IMR-90 (cell line): ENCODE measurements around the gene DDI2. TPM values are rescaled to one million over a fixed set of nuclear protein-coding genes. Genes with fewer than 3 reads are reported as not detected.

Experiments
- ATAC-seq: fragments of 200-7000 bp; cut with Tn5 transposase; 2 replicates; pipeline ENCODE4 v1.9.1; 2020; ENCODE audit warnings: low read depth, mild to moderate bottlenecking, moderate library complexity
- BruUV-seq: library from RNA; stranded (reverse); fragments of 400-500 nt; replicated peaks from 2 replicates; lab custom pipeline; 2021; lab: Mats Ljungman, UMichigan
- CTCF ChIA-PET: fragments of 300-600 bp; formaldehyde crosslinking; extraction: SDS; loops from one replicate; lab custom pipeline; 2021; ENCODE audit warnings: antibody characterized with exemption; lab: Yijun Ruan, JAX
- POLR2A ChIA-PET: fragments of 300-600 bp; sonication (Branson Sonifier 250); formaldehyde crosslinking; loops from one replicate; lab custom pipeline; 2022; ENCODE audit warnings: antibody characterized with exemption; ENCODE audit not compliant: unreplicated experiment; lab: Charles Lee
- DNase-seq: peaks from one replicate; pipeline ENCODE4 v3.0.0; 2013
- H2AFZ ChIP-seq: replicated peaks from 2 replicates; pipeline ENCODE3; 2013; ENCODE audit warnings: low read length, mild to moderate bottlenecking; ENCODE audit not compliant: poor library complexity
- H2AK5ac ChIP-seq: 2 replicates; pipeline ENCODE4 v1.6.1; 2013; ENCODE audit warnings: low read depth, low read length, inconsistent platforms
- H2AK9ac ChIP-seq: replicated peaks from 2 replicates; pipeline ENCODE3; 2013; ENCODE audit warnings: mild to moderate bottlenecking, low read depth, low read length, moderate library complexity; ENCODE audit not compliant: poor library complexity
- H2BK120ac ChIP-seq: 2 replicates; pipeline ENCODE4 v1.6.1; 2013; ENCODE audit warnings: low read depth, low read length, inconsistent platforms
- H2BK15ac ChIP-seq: 3 replicates; pipeline ENCODE4 v1.6.1; 2013; ENCODE audit warnings: low read depth, low read length, inconsistent platforms
- H2BK20ac ChIP-seq: 2 replicates; pipeline ENCODE4 v1.6.1; 2013; ENCODE audit warnings: low read depth, mild to moderate bottlenecking, inconsistent platforms, low read length, moderate library complexity
- H2BK5ac ChIP-seq: 2 replicates; pipeline ENCODE4 v1.6.1; 2013; ENCODE audit warnings: mild to moderate bottlenecking, low read depth, low read length, inconsistent platforms; ENCODE audit not compliant: poor library complexity, severe bottlenecking
- H3K14ac ChIP-seq: replicated peaks from 2 replicates; pipeline ENCODE4 v1.6.1; 2013; ENCODE audit warnings: low read depth, low read length, inconsistent platforms
- H3K18ac ChIP-seq: 2 replicates; pipeline ENCODE4 v1.6.1; 2013; ENCODE audit warnings: low read depth, low read length, control low read depth
- H3K23ac ChIP-seq: 2 replicates; pipeline ENCODE4 v1.6.1; 2013; ENCODE audit warnings: low read depth, low read length, inconsistent platforms
- H3K27ac ChIP-seq: 2 replicates; pipeline ENCODE4 v1.5.1; 2013; ENCODE audit warnings: mild to moderate bottlenecking, control low read depth, low read length; ENCODE audit not compliant: insufficient read depth
- H3K27me3 ChIP-seq: 2 replicates; pipeline ENCODE4 v1.6.1; 2013; ENCODE audit warnings: low read length; ENCODE audit not compliant: control insufficient read depth, insufficient read depth
- H3K36me3 ChIP-seq: 2 replicates; pipeline ENCODE4 v1.6.1; 2013; ENCODE audit warnings: low read length, mixed read lengths; ENCODE audit not compliant: control insufficient read depth, insufficient read depth
- H3K4ac ChIP-seq: 2 replicates; pipeline ENCODE4 v1.6.1; 2013; ENCODE audit warnings: low read depth, low read length, inconsistent platforms
- H3K4me1 ChIP-seq: 2 replicates; pipeline ENCODE4 v1.6.1; 2013; ENCODE audit warnings: low read length, mixed read lengths; ENCODE audit not compliant: control insufficient read depth, insufficient read depth
- H3K4me2 ChIP-seq: 2 replicates; pipeline ENCODE4 v1.6.1; 2013; ENCODE audit warnings: low read depth, mild to moderate bottlenecking, control low read depth, low read length, moderate library complexity
- H3K4me3 ChIP-seq: 2 replicates; pipeline ENCODE4 v1.5.1; 2013; ENCODE audit warnings: low read depth, mild to moderate bottlenecking, control low read depth, low read length, moderate library complexity; ENCODE audit not compliant: insufficient read depth
- H3K56ac ChIP-seq: 2 replicates; pipeline ENCODE4 v1.6.1; 2013; ENCODE audit warnings: low read length, inconsistent platforms; ENCODE audit not compliant: insufficient read depth; ENCODE audit errors: extremely low read depth
- H3K79me1 ChIP-seq, 2 experiments: 2 replicates each; pipeline ENCODE4 v1.6.1; 2013; ENCODE audit warnings: low read length in 2 of 2, inconsistent platforms in 1 of 2, low read depth in 1 of 2
- H3K9ac ChIP-seq: 2 replicates; pipeline ENCODE4 v1.6.1; 2013; ENCODE audit warnings: low read depth, low read length, control low read depth
- H3K9me1 ChIP-seq: 2 replicates; pipeline ENCODE4 v1.6.1; 2013; ENCODE audit warnings: low read length, inconsistent platforms; ENCODE audit not compliant: insufficient read depth
- H3K9me3 ChIP-seq: 2 replicates; pipeline ENCODE4 v1.6.1; 2013; ENCODE audit warnings: low read length; ENCODE audit not compliant: control insufficient read depth, insufficient read depth
- H4K20me1 ChIP-seq: 2 replicates; pipeline ENCODE4 v1.6.1; 2013; ENCODE audit warnings: low read length, inconsistent platforms; ENCODE audit not compliant: insufficient read depth
- H4K5ac ChIP-seq: 2 replicates; pipeline ENCODE4 v1.6.1; 2013; ENCODE audit warnings: mild to moderate bottlenecking, low read depth, low read length, control low read depth
- H4K8ac ChIP-seq, 2 experiments: 2 replicates each; pipeline ENCODE4 v1.6.1; 2013; ENCODE audit warnings: low read depth in 2 of 2, low read length in 2 of 2, control low read depth in 1 of 2, inconsistent platforms in 1 of 2
- H4K91ac ChIP-seq: 2 replicates; pipeline ENCODE4 v1.6.1; 2013; ENCODE audit warnings: low read depth, low read length, inconsistent platforms; ENCODE audit not compliant: insufficient read depth
- BHLHE40 ChIP-seq: fragments of 150-350 bp; IDR thresholded peaks from 2 replicates; pipeline ENCODE4 v1.6.1; 2016; ENCODE audit warnings: mild to moderate bottlenecking, low read depth, low read length
- MAZ ChIP-seq: IDR thresholded peaks from 2 replicates; pipeline ENCODE4 v1.6.1; 2012; ENCODE audit warnings: low read depth, mild to moderate bottlenecking, low read length, improper control_type of control experiment, moderate library complexity, borderline replicate concordance
- NFE2L2 ChIP-seq: fragments of 150-350 bp; IDR thresholded peaks from 2 replicates; pipeline ENCODE4 v1.6.1; 2016; ENCODE audit warnings: low read depth, mild to moderate bottlenecking, low read length
- RCOR1 ChIP-seq: IDR thresholded peaks from 2 replicates; pipeline ENCODE4 v1.6.1; 2012; ENCODE audit warnings: mild to moderate bottlenecking, low read length, improper control_type of control experiment; ENCODE audit not compliant: insufficient replicate concordance
- SMC3 ChIP-seq: fragments of 150-350 bp; IDR thresholded peaks from 2 replicates; pipeline ENCODE4 v1.6.1; 2016; ENCODE audit warnings: low read depth, mild to moderate bottlenecking, antibody characterized with exemption, low read length, moderate library complexity
- USF2 ChIP-seq: fragments of 150-350 bp; IDR thresholded peaks from 2 replicates; pipeline ENCODE4 v1.6.1; 2017; ENCODE audit warnings: mild to moderate bottlenecking, antibody characterized with exemption, low read length, low read depth
- WGBS, 2 experiments: methylation state at CpG; one replicate each; pipeline versions ENCODE4 v1.1.5 to v1.1.7; 2013; ENCODE audit warnings: missing lambda C conversion rate in 2 of 2; ENCODE audit not compliant: insufficient read length in 1 of 2; ENCODE audit errors: extremely low coverage in 2 of 2; 5-methylcytosine and 5-hydroxymethylcytosine counted together
- dilution Hi-C: fragments of 300-500 bp; cut with HindIII; formaldehyde crosslinking; loops from one replicate; pipeline ENCODE4 v1.14.3; 2018; ENCODE audit warnings: low sequenced_read_pairs; ENCODE audit not compliant: unreplicated experiment
- in situ Hi-C: fragments of 300-500 bp; cut with MboI; formaldehyde crosslinking; loops from 3 replicates; pipeline ENCODE4 v1.14.3; 2019; ENCODE audit warnings: low sequenced_read_pairs, inconsistent platforms, mixed read lengths
- intact Hi-C: fragments of 100-400 bp; cut with micrococcal nuclease; formaldehyde crosslinking; loops from 2 replicates; pipeline ENCODE4 v1.10.0; 2022
- polyA plus RNA-seq, 3 experiments: library from polyadenylated mRNA; depleted of rRNA; stranded (reverse); fragments of >200 nt; gene quantifications; 2 replicates each; pipeline ENCODE4 v1.2.3, GENCODE V29; 2012; ENCODE audit warnings: low replicate concordance in 1 of 3
- total RNA-seq: library from RNA; depleted of rRNA; stranded (reverse); fragments of >200 nt; gene quantifications from 2 replicates; pipeline ENCODE4 v1.2.3, GENCODE V29; 2012

Gene DDI2
- total and polyA plus RNA-seq, 2 of the 4 experiments (the other 2 are of a cell fraction), result 6.0 to 13.4 TPM

- DNase-seq, result no peak
- Histone ChIP-seq H2AK5ac (peak overlapping the region; percentile 68), H3K36me3 (peaks cover 3% of the 10 kb centered on the region; the same call in 1 of the 2 replicates), H3K18ac (peak overlapping the region; percentile 28), H3K4me2 (peak overlapping the region; percentile 100), H3K27me3 (no peaks in the 10 kb centered on the region), H2BK5ac (peak overlapping the region; percentile 42), H3K9me1 (peaks cover 16% of the 10 kb centered on the region), H3K4ac (peak overlapping the region; percentile 76), H4K20me1 (peaks cover 38% of the 10 kb centered on the region), H3K27ac (peak overlapping the region; percentile 76), H4K91ac (peak overlapping the region; percentile 19; the same call in 1 of the 2 replicates), H2BK120ac (no peak overlapping the region), H3K14ac (peak overlapping the region; percentile 41), H2BK20ac (0 out of 2 replicates have a peak overlapping the region, but pooled peaks have one; percentile 5), H2BK15ac (0 out of 3 replicates have a peak overlapping the region, but pooled peaks have one; percentile 2), H3K9me3 (no peaks in the 10 kb centered on the region), H3K79me1 (peaks cover 15 to 51% of the 10 kb centered on the region in 2 experiments; a peak in 3 of 4 replicates), H4K8ac (peak overlapping the region; percentile 5 to 6; a peak in 2 of 4 replicates), H3K4me1 (peaks cover 19% of the 10 kb centered on the region), H3K4me3 (peak overlapping the region; percentile 99), H2AK9ac (peak overlapping the region; percentile 97), H4K5ac (peak overlapping the region; percentile 76; the same call in 1 of the 2 replicates), H3K56ac (peak overlapping the region; percentile 71), H3K9ac (peak overlapping the region; percentile 92), H2AFZ (peak overlapping the region; percentile 90), H3K23ac (peak overlapping the region; percentile 21)
- 0% methylated on average over 31 of the region's 72 CpGs; no CpG with 5 or more reads in 1 of the 2 experiments for WGBS, 2 experiments
- TF ChIP-seq BHLHE40, result peak; percentile 70
- no peak for TF ChIP-seq MAZ
- no peak for TF ChIP-seq SMC3
- no peak for TF ChIP-seq RCOR1
- peak; percentile 28; the same call in 1 of the 2 replicates for TF ChIP-seq USF2
- TF ChIP-seq NFE2L2, result no peak
- in situ Hi-C loops, result no loop called here
- no TSS peak for BruUV-seq
- intact Hi-C loops, result loop anchor here (5.0 kb wide), 1 partner anchor 67 kb away; the partner anchor contains the start of gene DDI2
- peak; percentile 19 for ATAC-seq
- dilution Hi-C loops, result no loop called here
- POLR2A ChIA-PET, result interaction anchor here (0.6 kb wide), 1 partner anchor 107 kb away, joined by 4 read pairs; no protein-coding TSS in a partner anchor
- CTCF ChIA-PET, result interaction anchor here (1.7 kb wide), 1 partner anchor 24 kb away, joined by 5 read pairs; no protein-coding TSS in a partner anchor
Measured at GRCh38 chr1:15684468-15685291, 67.4 kb downstream of the DDI2 start.
